ENCODE data around the gene GSX2.

The GSX2 gene

GRCh38 chr4:54090804-54091623, 8.9 kb upstream of the GSX2 start:
- TF ChIP-seq CTCF (IDR thresholded peaks at IDR 0.05; ENCODE audit: low read depth, low read length, missing control alignments) = no peak
- in situ Hi-C loops (cut with HindIII; ENCODE audit: low sequenced_read_pairs) = no loop called here
- H3K4me3 ChIP-seq (ENCODE audit: low read depth, low read length) = peak overlapping the region; percentile 57
- no peak for DNase-seq (ENCODE audit: low read depth)

- in situ Hi-C loops (cut with HindIII; ENCODE audit: low sequenced_read_pairs) = no loop called here
- peak overlapping the region; percentile 57 for H3K4me3 ChIP-seq (ENCODE audit: low read depth, low read length)
- no peak for TF ChIP-seq CTCF (IDR thresholded peaks at IDR 0.05; ENCODE audit: low read depth, low read length, missing control alignments)
- no peak for DNase-seq (ENCODE audit: low read depth)
Observed at GRCh38 chr4:54091637-54092404, 8.1 kb upstream of the GSX2 start.

- in situ Hi-C loops (cut with HindIII; ENCODE audit: low sequenced_read_pairs) = no loop called here
- H3K4me3 ChIP-seq (ENCODE audit: low read depth, low read length) = peak overlapping the region; percentile 57
- no peak for DNase-seq (ENCODE audit: low read depth)
- no peak for TF ChIP-seq CTCF (IDR thresholded peaks at IDR 0.05; ENCODE audit: low read depth, low read length, missing control alignments)
Observed at GRCh38 chr4:54092405-54093323, 7.3 kb upstream of the GSX2 start.

GRCh38 chr4:54093324-54094240, 6.4 kb upstream of the GSX2 start:
- H3K4me3 ChIP-seq (ENCODE audit: low read depth, low read length) = no peak overlapping the region
- no peak for TF ChIP-seq CTCF (IDR thresholded peaks at IDR 0.05; ENCODE audit: low read depth, low read length, missing control alignments)
- DNase-seq (ENCODE audit: low read depth) = no peak
- in situ Hi-C loops (cut with HindIII; ENCODE audit: low sequenced_read_pairs) = no loop called here

GRCh38 chr4:54094451-54094850, 5.5 kb upstream of the GSX2 start:
- DNase-seq (ENCODE audit: low read depth) = no peak
- TF ChIP-seq CTCF (IDR thresholded peaks at IDR 0.05; ENCODE audit: low read depth, low read length, missing control alignments) = no peak
- no peak overlapping the region for H3K4me3 ChIP-seq (ENCODE audit: low read depth, low read length)
- in situ Hi-C loops (cut with HindIII; ENCODE audit: low sequenced_read_pairs) = no loop called here
